Thoracic aorta endothelial cell (primary cell): Measurements from ENCODE around the gene ARL10. TPM values are rescaled to one million over a fixed set of nuclear protein-coding genes. Genes with fewer than 3 reads are reported as not detected.

Experiments
- small RNA-seq: library from RNA; depleted of rRNA; stranded (forward); fragments of <200 nt; gene quantifications from one replicate; pipeline ENCODE3, GENCODE V24; 2012
- total RNA-seq: library from RNA; depleted of rRNA; stranded (reverse); fragments of >200 nt; gene quantifications from 2 replicates; pipeline ENCODE4 v1.2.3, GENCODE V29; 2012

The ARL10 gene
- 8.4 and 11.3 TPM in 2 replicates for total RNA-seq

GRCh38 chr5:176365351-176366231 lies at the start of gene ARL10:
ARL10 (plus strand) TSS chr5:176365487; CDS start chr5:176365564, 77 bp downstream.

GRCh38 chr5:176361437-176362232 lies 3.7 kb upstream of the ARL10 start, which contains the start of gene KIAA1191:
KIAA1191 (minus strand) TSS chr5:176361764; CDS start chr5:176359508, 2,256 bp downstream.

GRCh38 chr5:176388444-176389134 lies 23.3 kb downstream of the ARL10 start, which contains the start of the genes HIGD2A and NOP16:
HIGD2A (plus strand) TSS chr5:176388751; CDS start chr5:176388820, 69 bp downstream.
NOP16 (minus strand) TSS chr5:176388598; CDS start chr5:176388539, 59 bp downstream.

GRCh38 chr5:176415952-176416924 lies 51.0 kb downstream of the ARL10 start, which contains the start of gene CLTB:
CLTB (minus strand) TSS chr5:176416539; CDS start chr5:176416363, 176 bp downstream.

Small RNA genes within 50 kb of the gene (small RNA-seq; reads per million reads assigned to genes)
- gene MIR1271: 0.84 reads per million, percentile 12 among the genes with 10 or more reads in this experiment

Other genes starting within 250 kb of the ARL10 start
- gene SIMC1, start 127.1 kb upstream of the ARL10 start, total RNA-seq: 12.2 and 12.4 TPM in 2 replicates
- 101 and 137 TPM in 2 replicates for gene KIAA1191, start 3.7 kb upstream of the ARL10 start, total RNA-seq
- gene NOP16, start 23.1 kb downstream of the ARL10 start, total RNA-seq: 35.1 and 42.0 TPM in 2 replicates
- gene HIGD2A, start 23.3 kb downstream of the ARL10 start, total RNA-seq: 37.5 and 46.7 TPM in 2 replicates
- gene CLTB, start 51.1 kb downstream of the ARL10 start, total RNA-seq: 93.0 and 116 TPM in 2 replicates
- gene FAF2, start 82.9 kb downstream of the ARL10 start, total RNA-seq: 49.3 and 56.4 TPM in 2 replicates
- gene RNF44, start 171.9 kb downstream of the ARL10 start, total RNA-seq: 9.6 and 12.3 TPM in 2 replicates
- gene CDHR2, start 183.9 kb downstream of the ARL10 start, total RNA-seq: not detected in 2 replicates
- gene GPRIN1, start 244.7 kb downstream of the ARL10 start, total RNA-seq: 7.2 and 7.7 TPM in 2 replicates